ENCODE measurements around the gene NFKBIE.

Gene NFKBIE

DNA sequence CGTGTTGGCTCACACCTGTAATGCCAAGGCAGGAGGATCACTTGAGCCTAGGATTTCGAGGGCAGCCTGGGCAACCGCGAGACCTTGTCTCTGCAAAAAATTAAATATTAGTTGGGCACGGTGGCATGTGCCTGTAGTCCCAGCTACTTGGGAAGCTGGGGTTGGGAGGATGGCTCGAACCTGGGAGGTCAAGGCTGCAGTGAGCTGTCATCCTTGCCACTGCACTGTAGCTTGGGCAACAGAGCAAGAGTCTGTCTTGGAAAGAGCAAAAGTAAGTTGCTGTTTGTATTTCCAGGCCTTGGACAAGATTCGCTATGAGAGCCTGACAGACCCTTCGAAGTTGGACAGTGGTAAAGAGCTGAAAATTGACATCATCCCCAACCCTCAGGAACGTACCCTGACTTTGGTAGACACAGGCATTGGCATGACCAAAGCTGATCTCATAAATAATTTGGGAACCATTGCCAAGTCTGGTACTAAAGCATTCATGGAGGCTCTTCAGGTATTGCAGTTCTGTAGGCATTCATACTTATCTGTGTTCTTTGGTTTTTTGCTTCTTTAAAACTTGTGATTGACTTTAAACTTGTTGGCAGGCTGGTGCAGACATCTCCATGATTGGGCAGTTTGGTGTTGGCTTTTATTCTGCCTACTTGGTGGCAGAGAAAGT, 16.1 kb downstream of the NFKBIE start:
- Mint-ChIP-seq H3K27ac (peak overlapping the region; percentile 97), H3K4me1 (peaks cover 64% of the 10 kb centered on the region), H3K4me3 (peak overlapping the region; percentile 96), H3K27me3 (no peaks in the 10 kb centered on the region), H3K9me3 (no peaks in the 10 kb centered on the region), H3K36me3 (peaks cover 70% of the 10 kb centered on the region)
- no peak for ATAC-seq

DNA sequence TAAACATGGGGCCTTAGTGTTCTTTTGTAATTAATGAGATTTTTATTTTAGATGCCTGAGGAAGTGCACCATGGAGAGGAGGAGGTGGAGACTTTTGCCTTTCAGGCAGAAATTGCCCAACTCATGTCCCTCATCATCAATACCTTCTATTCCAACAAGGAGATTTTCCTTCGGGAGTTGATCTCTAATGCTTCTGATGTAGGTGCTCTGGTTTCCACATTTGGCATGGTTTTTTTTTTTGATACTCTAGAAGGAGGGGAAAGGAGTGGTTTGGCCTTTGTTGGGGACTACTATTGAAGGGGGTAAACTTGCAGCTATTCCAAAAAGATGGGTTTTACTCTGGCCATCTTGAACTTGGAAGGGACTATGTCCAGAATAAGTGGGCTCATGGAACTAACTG, 16.8 kb downstream of the NFKBIE start:
- Mint-ChIP-seq H3K4me1 (peaks cover 58% of the 10 kb centered on the region), H3K4me3 (peak overlapping the region; percentile 96), H3K27ac (peak overlapping the region; percentile 97), H3K27me3 (no peaks in the 10 kb centered on the region), H3K9me3 (no peaks in the 10 kb centered on the region), H3K36me3 (peaks cover 64% of the 10 kb centered on the region)
- ATAC-seq: no peak

DNA sequence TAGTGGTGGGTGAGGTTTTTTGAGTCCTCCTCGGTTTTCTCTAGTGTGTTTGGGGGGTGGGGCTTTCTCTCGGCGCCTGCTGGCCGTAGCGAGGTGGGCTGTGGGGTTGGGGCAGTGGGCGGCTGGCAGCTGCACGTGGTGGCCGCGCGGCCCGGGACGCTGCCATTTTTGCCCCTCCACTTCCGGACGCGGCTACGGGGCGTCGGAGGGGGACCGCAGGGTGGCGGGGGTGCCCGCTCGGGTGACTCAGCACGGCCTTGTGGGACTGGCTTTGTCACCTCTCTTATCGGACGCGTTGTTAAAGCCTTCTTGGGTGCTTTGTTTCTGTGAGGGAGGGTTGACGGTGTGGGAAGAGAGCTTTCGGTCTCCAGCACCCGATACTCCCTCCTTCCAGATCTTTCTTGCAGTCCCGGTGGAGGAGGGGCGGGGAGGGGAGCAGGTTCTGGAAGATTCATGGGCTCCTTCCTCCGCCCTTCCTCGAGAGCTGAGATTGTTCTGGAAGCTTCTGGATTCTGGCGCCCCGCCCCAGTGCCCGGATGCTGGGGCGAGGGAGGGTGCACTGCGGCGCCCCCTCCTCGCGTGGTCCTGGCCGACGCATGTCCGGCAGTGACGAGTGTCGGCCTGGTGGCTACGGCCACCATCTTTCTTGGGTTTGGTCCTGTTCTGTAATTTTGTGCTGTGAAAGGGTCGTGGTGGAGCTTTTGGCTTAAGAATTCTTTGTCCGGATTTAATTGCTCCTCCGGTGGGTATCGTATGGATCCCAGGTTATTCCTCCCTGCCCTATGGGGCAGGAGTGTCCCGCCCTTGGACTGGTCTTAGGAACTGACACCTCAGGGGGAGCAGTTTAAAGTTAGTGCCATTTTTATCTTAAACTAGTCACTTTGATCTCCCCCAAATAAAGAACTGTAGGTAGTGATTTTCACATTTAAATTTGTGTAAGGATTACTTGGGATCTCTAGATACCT, 17.7 kb downstream of the NFKBIE start:
- Mint-ChIP-seq H3K9me3 (no peaks in the 10 kb centered on the region), H3K36me3 (peaks cover 54% of the 10 kb centered on the region), H3K4me3 (peak overlapping the region; percentile 96), H3K27ac (peak overlapping the region; percentile 97), H3K27me3 (no peaks in the 10 kb centered on the region), H3K4me1 (peaks cover 48% of the 10 kb centered on the region)
- peak; percentile 70 for ATAC-seq

DNA sequence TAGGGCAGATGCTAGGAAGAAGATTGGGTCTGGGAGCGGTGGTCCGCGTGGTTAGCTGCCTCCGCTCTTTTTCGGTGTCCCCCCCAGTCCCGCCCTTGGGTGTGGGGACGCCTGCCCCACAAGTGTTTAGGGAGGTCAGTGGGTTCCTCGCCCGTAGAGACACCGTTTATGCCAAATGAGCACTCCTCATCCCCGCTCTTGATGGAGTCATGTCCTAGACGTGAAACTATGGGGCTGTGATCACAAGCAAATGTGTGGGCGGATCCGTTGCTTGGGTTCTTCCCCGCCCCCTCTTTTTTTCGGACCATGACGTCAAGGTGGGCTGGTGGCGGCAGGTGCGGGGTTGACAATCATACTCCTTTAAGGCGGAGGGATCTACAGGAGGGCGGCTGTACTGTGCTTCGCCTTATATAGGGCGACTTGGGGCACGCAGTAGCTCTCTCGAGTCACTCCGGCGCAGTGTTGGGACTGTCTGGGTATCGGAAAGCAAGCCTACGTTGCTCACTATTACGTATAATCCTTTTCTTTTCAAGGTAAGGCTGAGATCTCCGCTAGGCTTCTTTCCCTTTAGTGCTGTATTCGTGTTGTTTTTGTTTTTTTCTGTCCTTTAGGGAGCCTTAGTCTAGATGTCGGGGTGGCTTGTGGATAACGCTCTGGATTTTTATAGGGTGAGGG, 18.6 kb downstream of the NFKBIE start, which contains the start of gene HSP90AB1:
Gene HSP90AB1 (plus strand): TSS at position 439 of the 675 bp plus-strand sequence. CDS start 1,529 bp downstream, outside the sequence.
- no peaks in the 10 kb centered on the region for H3K27me3 Mint-ChIP-seq
- ATAC-seq: peak; percentile 89
- peak within 1 kb of the TSS; percentile 97 for H3K27ac Mint-ChIP-seq

DNA sequence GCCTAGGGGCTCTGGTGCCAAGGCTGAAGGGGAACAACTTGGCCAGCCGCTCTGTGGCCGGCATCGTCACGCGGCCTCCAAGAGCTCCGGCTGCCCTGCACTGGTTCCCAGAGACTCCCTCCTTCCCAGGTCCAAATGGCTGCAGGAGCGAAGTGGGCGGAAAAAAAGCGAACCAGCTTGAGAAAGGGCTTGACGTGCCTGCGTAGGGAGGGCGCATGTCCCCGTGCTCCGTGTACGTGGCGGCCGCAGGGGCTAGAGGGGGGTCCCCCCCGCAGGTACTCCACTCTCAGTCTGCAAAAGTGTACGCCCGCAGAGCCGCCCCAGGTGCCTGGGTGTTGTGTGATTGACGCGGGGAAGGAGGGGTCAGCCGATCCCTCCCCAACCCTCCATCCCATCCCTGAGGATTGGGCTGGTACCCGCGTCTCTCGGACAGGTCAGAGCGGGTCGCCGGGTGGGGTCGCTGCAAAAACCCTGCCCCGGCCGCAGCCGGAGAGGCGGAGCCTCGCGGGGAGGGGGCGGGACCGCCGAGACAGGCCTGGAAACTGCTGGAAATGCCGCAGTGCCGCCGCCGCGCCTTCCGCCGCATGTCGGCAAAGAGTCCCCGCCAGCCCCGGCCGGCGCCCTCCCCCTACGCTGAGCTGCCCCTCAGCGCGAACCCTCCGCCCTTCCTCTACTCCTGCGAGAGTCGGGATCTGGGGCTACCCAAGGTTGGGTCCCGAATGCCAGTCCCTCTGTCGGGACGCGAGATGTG, 19.3 kb downstream of the NFKBIE start:
- H3K4me3 Mint-ChIP-seq: peak overlapping the region; percentile 96
- H3K4me1 Mint-ChIP-seq: peaks cover 37% of the 10 kb centered on the region
- ATAC-seq: peak; percentile 78
- H3K9me3 Mint-ChIP-seq: no peaks in the 10 kb centered on the region
- H3K27ac Mint-ChIP-seq: peak overlapping the region; percentile 97
- H3K36me3 Mint-ChIP-seq: peaks cover 41% of the 10 kb centered on the region
- no peaks in the 10 kb centered on the region for H3K27me3 Mint-ChIP-seq

More for the DNA sequence above, 18.6 kb downstream of the NFKBIE start, which contains the start of gene HSP90AB1:
- Mint-ChIP-seq H3K4me1 (peaks cover 42% of the 10 kb centered on the region), H3K4me3 (peak within 1 kb of the TSS; percentile 96), H3K36me3 (peaks cover 46% of the 10 kb centered on the region), H3K9me3 (no peaks in the 10 kb centered on the region)

DNA sequence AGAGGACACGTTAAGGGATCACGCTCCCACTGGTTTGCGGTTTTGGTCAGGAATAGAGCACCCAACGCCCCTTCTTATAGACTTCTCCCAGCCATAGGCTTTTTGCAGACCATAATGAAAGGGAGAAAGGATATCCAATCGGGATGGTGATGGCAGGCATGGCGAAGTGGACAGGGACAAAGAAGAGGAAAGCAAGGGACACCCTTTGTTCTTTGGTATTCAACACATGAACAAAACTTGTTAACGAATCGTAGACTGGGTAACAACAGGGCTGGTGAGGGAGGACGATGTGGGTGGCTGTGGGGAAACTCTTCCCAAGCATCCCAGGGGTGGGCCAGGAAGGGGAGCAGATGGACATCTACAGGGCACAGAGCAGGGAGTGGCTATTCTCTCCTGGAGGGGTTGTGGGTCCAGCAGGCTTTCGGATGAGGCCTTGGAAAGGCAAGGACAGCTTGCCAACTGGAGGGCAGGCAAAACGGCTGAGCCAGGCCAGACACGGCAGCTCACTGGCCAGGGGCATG, 19.9 kb downstream of the NFKBIE start:
- H3K36me3 Mint-ChIP-seq: peaks cover 37% of the 10 kb centered on the region
- no peak for ATAC-seq
- peak overlapping the region; percentile 96 for H3K4me3 Mint-ChIP-seq
- H3K9me3 Mint-ChIP-seq: no peaks in the 10 kb centered on the region
- peaks cover 34% of the 10 kb centered on the region for H3K4me1 Mint-ChIP-seq
- no peaks in the 10 kb centered on the region for H3K27me3 Mint-ChIP-seq
- H3K27ac Mint-ChIP-seq: peak overlapping the region; percentile 97

DNA sequence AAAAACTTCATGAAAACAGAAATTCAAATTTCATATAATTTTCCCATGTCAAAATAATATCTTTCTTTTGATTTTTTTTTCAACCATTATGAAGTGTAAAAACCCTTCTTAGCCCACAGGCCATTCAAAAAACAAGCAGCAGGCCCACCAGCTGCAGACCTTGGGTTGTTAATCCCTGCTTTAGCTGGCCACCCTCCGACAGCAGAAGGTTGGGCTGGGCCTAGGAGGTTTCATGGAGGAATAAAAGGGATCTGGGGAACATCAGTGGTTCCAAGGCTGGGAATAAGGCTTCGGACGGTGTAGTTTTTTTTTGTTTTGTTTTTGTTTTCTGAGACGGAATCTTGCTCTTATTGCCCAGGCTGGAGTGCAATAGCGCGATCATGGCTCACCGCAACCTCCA, 22.0 kb downstream of the NFKBIE start:
- H3K27ac Mint-ChIP-seq: no peak overlapping the region
- H3K4me1 Mint-ChIP-seq: peaks cover 18% of the 10 kb centered on the region
- no peak for ATAC-seq
- peaks cover 16% of the 10 kb centered on the region for H3K36me3 Mint-ChIP-seq
- no peaks in the 10 kb centered on the region for H3K27me3 Mint-ChIP-seq
- H3K9me3 Mint-ChIP-seq: no peaks in the 10 kb centered on the region
- no peak overlapping the region for H3K4me3 Mint-ChIP-seq

DNA sequence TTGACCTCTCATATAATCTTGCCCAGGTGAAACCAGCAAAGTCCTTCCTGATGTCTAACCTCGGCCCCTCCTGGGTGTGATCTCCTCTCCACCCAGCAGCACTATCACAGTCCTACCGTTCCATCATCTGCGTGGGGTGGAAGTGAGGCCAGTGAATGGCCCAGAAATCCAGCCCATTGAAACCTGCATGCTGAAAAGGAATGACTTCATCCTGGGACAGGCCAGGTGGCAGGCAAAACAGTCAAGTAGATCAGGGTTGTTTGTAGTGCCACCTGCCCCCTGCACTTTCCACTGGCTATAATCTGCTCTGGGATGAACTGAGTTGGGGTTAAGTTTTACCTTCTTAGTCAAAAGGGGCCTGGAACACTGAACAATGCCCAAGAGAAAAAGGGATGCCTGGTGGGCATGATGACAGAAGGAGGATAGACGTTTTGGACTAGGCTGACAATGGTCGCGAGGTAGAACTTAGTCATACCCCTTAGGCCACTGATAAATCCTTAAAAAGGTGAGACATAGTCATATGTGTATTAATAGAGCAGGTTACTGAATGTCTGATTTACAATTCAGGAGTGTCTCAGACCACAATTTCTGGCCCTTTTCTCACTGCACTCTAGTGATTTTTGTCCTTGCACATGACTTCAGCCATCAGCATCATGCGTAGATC, 26.5 kb downstream of the NFKBIE start:
- H3K36me3 Mint-ChIP-seq: no peaks in the 10 kb centered on the region
- no peak for ATAC-seq
- H3K27ac Mint-ChIP-seq: peak overlapping the region; percentile 96
- no peaks in the 10 kb centered on the region for H3K27me3 Mint-ChIP-seq
- peaks cover 21% of the 10 kb centered on the region for H3K4me1 Mint-ChIP-seq
- H3K4me3 Mint-ChIP-seq: peak overlapping the region; percentile 94
- no peaks in the 10 kb centered on the region for H3K9me3 Mint-ChIP-seq

DNA sequence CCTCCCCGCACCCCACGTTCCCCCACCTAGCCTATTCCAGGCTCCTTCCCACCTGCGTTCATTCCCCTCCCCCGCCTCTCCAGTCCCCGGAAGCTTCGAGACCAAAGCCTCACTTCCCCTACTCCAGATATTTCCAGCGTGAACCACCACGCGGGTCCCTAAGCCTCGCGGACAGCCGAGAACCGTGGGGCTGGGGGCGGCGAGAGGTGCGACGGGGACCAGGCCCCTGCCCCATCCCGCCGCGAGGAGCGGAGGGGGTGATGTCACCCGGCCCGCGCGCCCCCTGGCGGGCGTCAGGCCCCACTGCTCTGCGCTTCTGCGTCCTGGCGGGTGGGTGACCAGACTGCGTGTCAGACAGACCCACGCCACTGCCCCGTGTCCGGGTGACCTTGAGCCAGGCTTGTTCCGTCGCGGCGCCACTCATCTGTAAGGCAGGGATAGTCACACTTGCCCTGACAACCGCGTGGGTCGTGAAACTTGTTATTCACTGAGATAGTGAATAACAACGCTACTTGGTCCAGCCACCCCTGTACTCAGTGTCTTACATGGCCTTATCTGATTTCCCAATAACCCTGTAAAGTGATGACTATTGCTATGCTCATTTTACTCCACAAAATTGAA, 27.4 kb downstream of the NFKBIE start:
- peaks cover 3% of the 10 kb centered on the region for H3K36me3 Mint-ChIP-seq
- H3K27me3 Mint-ChIP-seq: no peaks in the 10 kb centered on the region
- no peaks in the 10 kb centered on the region for H3K9me3 Mint-ChIP-seq
- ATAC-seq: peak; percentile 96
- H3K27ac Mint-ChIP-seq: peak overlapping the region; percentile 96
- peak overlapping the region; percentile 94 for H3K4me3 Mint-ChIP-seq
- H3K4me1 Mint-ChIP-seq: peaks cover 26% of the 10 kb centered on the region

DNA sequence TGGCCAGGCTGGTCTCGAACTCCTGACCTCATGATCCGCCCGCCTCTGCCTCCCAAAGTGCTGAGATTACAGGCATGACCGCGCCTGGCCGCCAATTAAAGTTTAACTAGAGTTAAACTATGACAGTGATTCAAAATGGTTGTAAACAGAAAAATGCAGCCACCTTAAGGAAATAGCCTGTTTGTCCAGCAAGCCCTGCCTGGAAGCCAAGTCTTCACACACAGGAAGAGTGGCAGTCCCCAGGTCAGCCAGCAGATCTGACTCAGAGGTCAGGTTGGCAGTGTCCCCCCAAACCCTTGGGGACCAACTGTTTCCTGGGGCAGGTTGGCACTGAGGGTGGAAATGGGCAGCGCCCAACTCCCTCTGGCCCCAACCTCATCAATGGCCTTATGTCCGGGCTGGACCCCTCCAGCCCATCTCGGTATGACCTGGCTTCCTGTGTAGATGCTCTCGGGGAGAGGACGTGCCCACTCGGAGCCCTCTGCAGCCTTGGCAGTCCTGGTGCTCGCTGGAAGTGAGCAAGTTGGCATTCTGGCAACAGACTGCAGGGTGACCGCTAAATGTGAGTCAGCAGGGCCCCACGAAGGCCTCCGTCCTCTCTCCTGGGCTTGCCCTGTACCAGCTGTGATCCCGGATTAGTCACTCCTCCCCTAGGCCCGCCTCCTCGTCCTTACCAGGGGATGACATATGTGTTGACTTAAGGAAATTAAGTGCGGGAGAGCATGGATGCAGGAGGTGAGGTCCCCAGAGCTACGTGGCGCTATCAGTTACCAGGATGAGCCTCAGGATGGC, 28.1 kb downstream of the NFKBIE start:
- Mint-ChIP-seq H3K4me1 (peaks cover 26% of the 10 kb centered on the region), H3K36me3 (peaks cover 9% of the 10 kb centered on the region), H3K27ac (peak overlapping the region; percentile 96), H3K4me3 (peak overlapping the region; percentile 94), H3K9me3 (no peaks in the 10 kb centered on the region), H3K27me3 (no peaks in the 10 kb centered on the region)
- peak; percentile 86 for ATAC-seq

DNA sequence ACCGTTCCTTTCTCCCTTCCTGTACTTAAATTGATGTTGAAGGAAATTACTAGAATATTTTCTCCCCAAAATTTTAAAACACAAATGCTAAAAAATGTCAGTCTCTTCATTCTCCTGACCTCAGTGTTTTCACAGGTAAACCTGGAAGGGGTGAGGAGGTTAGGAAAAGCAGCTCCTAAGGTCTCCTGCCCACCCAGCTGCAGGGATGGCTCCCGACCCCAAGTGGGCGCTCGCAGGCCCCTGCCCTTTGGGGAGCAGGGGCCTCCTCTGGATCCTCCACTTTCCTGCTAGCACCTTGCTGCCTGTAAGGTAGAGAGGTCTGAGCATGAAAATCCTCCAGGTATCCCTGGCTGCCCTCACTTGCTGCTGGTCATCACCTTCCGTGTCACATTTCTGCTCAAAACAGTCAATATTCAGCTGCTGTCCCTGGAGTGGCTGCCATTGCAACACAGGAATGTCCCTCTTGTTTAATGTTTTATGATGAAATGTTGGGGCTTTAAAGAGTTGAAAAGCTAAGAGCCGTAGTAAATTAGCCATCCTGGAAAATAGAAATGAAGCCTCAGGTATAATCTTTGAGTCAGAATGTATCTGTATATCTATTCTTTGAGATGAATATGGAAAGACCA, 29.3 kb downstream of the NFKBIE start:
- Mint-ChIP-seq H3K4me3 (no peak overlapping the region), H3K27me3 (no peaks in the 10 kb centered on the region), H3K27ac (no peak overlapping the region), H3K9me3 (no peaks in the 10 kb centered on the region), H3K4me1 (peaks cover 26% of the 10 kb centered on the region), H3K36me3 (peaks cover 20% of the 10 kb centered on the region)
- ATAC-seq: no peak

DNA sequence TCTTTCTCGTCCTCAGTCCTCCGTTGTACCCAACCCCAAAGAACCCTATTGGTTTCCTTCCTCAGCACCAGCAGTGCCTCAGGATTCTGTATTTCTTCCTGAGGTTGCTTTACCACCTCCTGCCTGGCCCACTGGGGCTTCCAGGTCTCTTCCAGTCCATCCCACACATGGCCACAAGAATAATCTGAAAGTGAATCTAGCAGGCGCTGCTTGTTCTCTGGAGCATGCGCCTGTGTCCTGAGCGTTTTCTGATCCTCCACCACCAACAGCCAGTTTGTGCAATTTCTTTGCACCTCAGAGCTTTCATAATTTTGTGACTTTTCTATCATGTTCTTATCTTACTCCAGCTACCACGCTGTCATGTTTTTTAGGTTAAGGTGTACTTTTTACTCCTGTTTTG, 30.1 kb downstream of the NFKBIE start:
- H3K27ac Mint-ChIP-seq: no peak overlapping the region
- no peak overlapping the region for H3K4me3 Mint-ChIP-seq
- peaks cover 25% of the 10 kb centered on the region for H3K36me3 Mint-ChIP-seq
- no peaks in the 10 kb centered on the region for H3K9me3 Mint-ChIP-seq
- no peaks in the 10 kb centered on the region for H3K27me3 Mint-ChIP-seq
- no peak for ATAC-seq
- H3K4me1 Mint-ChIP-seq: peaks cover 26% of the 10 kb centered on the region
